ENCODE results near the gene NRARP. TPM values are rescaled to one million over a fixed set of nuclear protein-coding genes. Genes with fewer than 3 reads are reported as not detected.

The NRARP gene
- total and polyA plus RNA-seq, 2 of the 13 experiments (the other 11 are each of a cell fraction or from before 2014, with no cell fraction given) = 0.22 to 0.46 TPM

- no peak for TF ChIP-seq ZNF12 (CRISPR knock-in tag; IDR thresholded peaks at IDR 0.05)
- TF ChIP-seq NFATC3 (CRISPR knock-in tag; IDR thresholded peaks at IDR 0.05) = no peak
- no peak for TF ChIP-seq MXD4 (CRISPR knock-in tag; IDR thresholded peaks at IDR 0.05)
- TF ChIP-seq HDAC1 (CRISPR knock-in tag; IDR thresholded peaks at IDR 0.05) = peak; percentile 72
- TF ChIP-seq ZNF691 (CRISPR knock-in tag; IDR thresholded peaks at IDR 0.05; ENCODE audit: borderline replicate concordance, low read depth) = 0 out of 2 replicates have a peak, but pooled peaks have one; percentile 30
- no peak for TF ChIP-seq FOXP1 (IDR thresholded peaks at IDR 0.05)
- TF ChIP-seq FOXP1 (CRISPR knock-in tag; IDR thresholded peaks at IDR 0.05) = no peak
- no peak for TF ChIP-seq ZNF382 (CRISPR knock-in tag; IDR thresholded peaks at IDR 0.05; ENCODE audit: borderline replicate concordance)
- no peak for TF ChIP-seq TOPORS (CRISPR knock-in tag; IDR thresholded peaks at IDR 0.05)
- TF ChIP-seq YEATS4 (CRISPR knock-in tag; IDR thresholded peaks at IDR 0.05; ENCODE audit: borderline replicate concordance) = no peak
- TF ChIP-seq PTBP1 (IDR thresholded peaks at IDR 0.05; ENCODE audit: low read depth, low read length, poor library complexity, severe bottlenecking) = no peak
- no peak for TF ChIP-seq ZNF430 (CRISPR knock-in tag; IDR thresholded peaks at IDR 0.05)
- no peak for TF ChIP-seq TBP (CRISPR knock-in tag; IDR thresholded peaks at IDR 0.05)
- TF ChIP-seq NFYC (CRISPR knock-in tag; IDR thresholded peaks at IDR 0.05) = no peak
- TF ChIP-seq, protein P1, sequence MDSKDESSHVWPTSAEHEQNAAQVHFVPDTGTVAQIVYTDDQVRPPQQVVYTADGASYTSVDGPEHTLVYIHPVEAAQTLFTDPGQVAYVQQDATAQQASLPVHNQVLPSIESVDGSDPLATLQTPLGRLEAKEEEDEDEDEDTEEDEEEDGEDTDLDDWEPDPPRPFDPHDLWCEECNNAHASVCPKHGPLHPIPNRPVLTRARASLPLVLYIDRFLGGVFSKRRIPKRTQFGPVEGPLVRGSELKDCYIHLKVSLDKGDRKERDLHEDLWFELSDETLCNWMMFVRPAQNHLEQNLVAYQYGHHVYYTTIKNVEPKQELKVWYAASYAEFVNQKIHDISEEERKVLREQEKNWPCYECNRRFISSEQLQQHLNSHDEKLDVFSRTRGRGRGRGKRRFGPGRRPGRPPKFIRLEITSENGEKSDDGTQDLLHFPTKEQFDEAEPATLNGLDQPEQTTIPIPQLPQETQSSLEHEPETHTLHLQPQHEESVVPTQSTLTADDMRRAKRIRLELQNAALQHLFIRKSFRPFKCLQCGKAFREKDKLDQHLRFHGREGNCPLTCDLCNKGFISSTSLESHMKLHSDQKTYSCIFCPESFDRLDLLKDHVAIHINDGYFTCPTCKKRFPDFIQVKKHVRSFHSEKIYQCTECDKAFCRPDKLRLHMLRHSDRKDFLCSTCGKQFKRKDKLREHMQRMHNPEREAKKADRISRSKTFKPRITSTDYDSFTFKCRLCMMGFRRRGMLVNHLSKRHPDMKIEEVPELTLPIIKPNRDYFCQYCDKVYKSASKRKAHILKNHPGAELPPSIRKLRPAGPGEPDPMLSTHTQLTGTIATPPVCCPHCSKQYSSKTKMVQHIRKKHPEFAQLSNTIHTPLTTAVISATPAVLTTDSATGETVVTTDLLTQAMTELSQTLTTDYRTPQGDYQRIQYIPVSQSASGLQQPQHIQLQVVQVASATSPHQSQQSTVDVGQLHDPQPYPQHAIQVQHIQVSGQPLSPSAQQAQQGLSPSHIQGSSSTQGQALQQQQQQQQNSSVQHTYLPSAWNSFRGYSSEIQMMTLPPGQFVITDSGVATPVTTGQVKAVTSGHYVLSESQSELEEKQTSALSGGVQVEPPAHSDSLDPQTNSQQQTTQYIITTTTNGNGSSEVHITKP (CRISPR knock-in tag; IDR thresholded peaks at IDR 0.05; ENCODE audit: low read depth) = no peak
- TF ChIP-seq ZNF75D (CRISPR knock-in tag; IDR thresholded peaks at IDR 0.05; ENCODE audit: borderline replicate concordance) = no peak
- no peak for TF ChIP-seq ZNF230 (CRISPR knock-in tag; IDR thresholded peaks at IDR 0.05)
- no peak; the same call in 1 of the 2 replicates for TF ChIP-seq ZNF296 (CRISPR knock-in tag; conservative IDR thresholded peaks at IDR 0.05)
- TF ChIP-seq ZNF546 (CRISPR knock-in tag; conservative IDR thresholded peaks at IDR 0.05) = no peak
- TF ChIP-seq ZMYM2 (CRISPR knock-in tag; IDR thresholded peaks at IDR 0.05) = no peak
- no peak for TF ChIP-seq KDM4B (CRISPR knock-in tag; IDR thresholded peaks at IDR 0.05)
- no peak for TF ChIP-seq HDAC2 (CRISPR knock-in tag; IDR thresholded peaks at IDR 0.05)
- TF ChIP-seq ZNF501 (CRISPR knock-in tag; IDR thresholded peaks at IDR 0.05) = 0 out of 2 replicates have a peak, but pooled peaks have one; percentile 22
- TF ChIP-seq SETDB1 (CRISPR knock-in tag; IDR thresholded peaks at IDR 0.05; ENCODE audit: borderline replicate concordance) = no peak
- no peak for TF ChIP-seq ZNF564 (CRISPR knock-in tag; IDR thresholded peaks at IDR 0.05)
- TF ChIP-seq GABPA (IDR thresholded peaks at IDR 0.05; ENCODE audit: low read depth, low read length) = no peak
- TF ChIP-seq GABPA (CRISPR knock-in tag; IDR thresholded peaks at IDR 0.05; ENCODE audit: low read depth) = 0 out of 2 replicates have a peak, but pooled peaks have one; percentile 11
- TF ChIP-seq HNRNPLL (IDR thresholded peaks at IDR 0.05; ENCODE audit: low read depth, low read length, poor library complexity, severe bottlenecking) = no peak
Observed at GRCh38 chr9:137250329-137251193, 51.5 kb downstream of the NRARP start (continued).
